H1 (cell line): ENCODE results near the gene CCNI. TPM values are rescaled to one million over a fixed set of nuclear protein-coding genes. Genes with fewer than 3 reads are reported as not detected.

ENCODE experiments used
- CTCF ChIA-PET: fragments of 300-600 bp; sonication (Branson Sonifier 250); formaldehyde crosslinking; loops from one replicate; lab custom pipeline; 2021; ENCODE audit not compliant: partially characterized antibody; lab: Charles Lee
- POLR2A ChIA-PET: fragments of 300-600 bp; sonication (Branson Sonifier 250); formaldehyde crosslinking; loops from one replicate; lab custom pipeline; 2021; ENCODE audit warnings: inconsistent platforms; ENCODE audit not compliant: partially characterized antibody; lab: Charles Lee
- DNase-seq, 2 experiments: peaks; one replicate each; pipeline versions ENCODE4 v3.0.0 to v3.0.0-alpha.2; 2010 to 2022; ENCODE audit warnings: low spot score in 2 of 2, low read depth in 1 of 2, mixed read lengths in 1 of 2
- FAIRE-seq: peaks from 2 replicates; lab custom pipeline; 2011; peaks lifted over from hg19 to GRCh38; lab: Jason Lieb, UNC
- H2AFZ ChIP-seq: 2 replicates; pipeline ENCODE4 v1.8.1; 2012; ENCODE audit warnings: low read length, inconsistent platforms
- H2AK5ac ChIP-seq: 2 replicates; pipeline ENCODE4 v1.6.1; 2013; ENCODE audit warnings: low read depth, low read length
- H2BK120ac ChIP-seq: replicated peaks from 2 replicates; pipeline ENCODE3; 2013; ENCODE audit warnings: low read depth, low read length, inconsistent platforms
- H2BK12ac ChIP-seq: 2 replicates; pipeline ENCODE4 v1.6.1; 2013; ENCODE audit warnings: low read depth, low read length
- H2BK15ac ChIP-seq: 2 replicates; pipeline ENCODE4 v1.6.1; 2013; ENCODE audit warnings: low read length
- H2BK20ac ChIP-seq: 2 replicates; pipeline ENCODE4 v1.6.1; 2013; ENCODE audit warnings: low read length
- H2BK5ac ChIP-seq: 2 replicates; pipeline ENCODE4 v1.6.1; 2013; ENCODE audit warnings: low read depth, low read length
- H3K14ac ChIP-seq: 2 replicates; pipeline ENCODE4 v1.6.1; 2013; ENCODE audit warnings: inconsistent platforms; ENCODE audit not compliant: insufficient read length
- H3K18ac ChIP-seq: 2 replicates; pipeline ENCODE4 v1.6.1; 2013; ENCODE audit warnings: low read length; ENCODE audit errors: extremely low read depth
- H3K23ac ChIP-seq: 2 replicates; pipeline ENCODE4 v1.6.1; 2013; ENCODE audit warnings: inconsistent platforms; ENCODE audit not compliant: insufficient read length
- H3K23me2 ChIP-seq: 2 replicates; pipeline ENCODE4 v1.6.1; 2013; ENCODE audit warnings: low read depth, low read length
- H3K27ac ChIP-seq: 2 replicates; pipeline ENCODE4 v1.6.1; 2011; ENCODE audit warnings: low read depth, low read length, inconsistent platforms
- H3K27me3 ChIP-seq, 4 experiments: replicated peaks in 1 of 4; 1 replicate in 1 of 4; 2 replicates in 3 of 4; pipeline versions ENCODE4 v1.6.1 to v1.8.1; 2011 to 2013; ENCODE audit warnings: low read length in 3 of 4, mild to moderate bottlenecking in 3 of 4, inconsistent platforms in 2 of 4, mixed read lengths in 2 of 4, moderate library complexity in 1 of 4; ENCODE audit not compliant: control insufficient read depth in 3 of 4, insufficient read depth in 3 of 4; ENCODE audit errors: extremely low read depth in 1 of 4
- H3K36me3 ChIP-seq, 4 experiments: 2 replicates each; pipeline versions ENCODE4 v1.6.1 to v1.8.1; 2011 to 2013; ENCODE audit warnings: mild to moderate bottlenecking in 4 of 4, low read length in 3 of 4, moderate library complexity in 2 of 4, control low read depth in 1 of 4, inconsistent platforms in 1 of 4; ENCODE audit not compliant: insufficient read depth in 4 of 4, control insufficient read depth in 2 of 4
- H3K4ac ChIP-seq: replicated peaks from 2 replicates; pipeline ENCODE3; 2013; ENCODE audit warnings: low read length, low read depth, mixed read lengths, inconsistent platforms; ENCODE audit not compliant: insufficient read length
- H3K4me1 ChIP-seq, 4 experiments: replicated peaks in 1 of 4; 1 replicate in 1 of 4; 2 replicates in 3 of 4; pipeline versions ENCODE4 v1.6.1 to v1.8.1; 2011 to 2013; ENCODE audit warnings: low read length in 3 of 4, inconsistent platforms in 2 of 4, mixed read lengths in 1 of 4; ENCODE audit not compliant: insufficient read depth in 4 of 4, control insufficient read depth in 3 of 4
- H3K4me2 ChIP-seq, 2 experiments: 2 replicates each; pipeline versions ENCODE4 v1.6.1 to v1.8.1; 2011 to 2013; ENCODE audit warnings: low read depth in 2 of 2, low read length in 2 of 2, control low read depth in 1 of 2, inconsistent platforms in 1 of 2, mild to moderate bottlenecking in 1 of 2; ENCODE audit not compliant: insufficient read depth in 1 of 2
- H3K4me3 ChIP-seq, 4 experiments: fragments of 200-600, 300-600 bp in 1 of 4; sonication (generic), shearing (Covaris generic), sonication (Bioruptor Twin) in 1 of 4; 2 replicates each; pipeline versions ENCODE4 v1.5.1 to v1.8.1; 2011 to 2016; ENCODE audit warnings: low read length in 4 of 4, low read depth in 3 of 4, control low read depth in 2 of 4, inconsistent platforms in 2 of 4, mild to moderate bottlenecking in 2 of 4, mixed read lengths in 1 of 4, moderate library complexity in 1 of 4; ENCODE audit not compliant: insufficient read depth in 2 of 4; ENCODE audit errors: extremely low read depth in 1 of 4
- H3K56ac ChIP-seq: replicated peaks from 2 replicates; pipeline ENCODE3; 2013; ENCODE audit warnings: low read depth, mild to moderate bottlenecking, mixed read lengths, low read length, inconsistent platforms; ENCODE audit not compliant: insufficient read length
- H3K79me1 ChIP-seq: 2 replicates; pipeline ENCODE4 v1.6.1; 2013; ENCODE audit warnings: low read depth, low read length, control low read depth
- H3K79me2 ChIP-seq, 2 experiments: 2 replicates each; pipeline versions ENCODE4 v1.6.1 to v1.8.1; 2012 to 2013; ENCODE audit warnings: low read length in 2 of 2, mild to moderate bottlenecking in 2 of 2, inconsistent platforms in 1 of 2; ENCODE audit not compliant: insufficient read depth in 2 of 2, control insufficient read depth in 1 of 2
- H3K9ac ChIP-seq, 4 experiments: replicated peaks in 1 of 4; 1 replicate in 1 of 4; 2 replicates in 3 of 4; pipeline versions ENCODE4 v1.6.1 to v1.8.1; 2011 to 2013; ENCODE audit warnings: low read depth in 3 of 4, low read length in 3 of 4, control low read depth in 2 of 4, mild to moderate bottlenecking in 2 of 4, moderate library complexity in 2 of 4, inconsistent platforms in 1 of 4; ENCODE audit errors: extremely low read depth in 1 of 4
- H3K9me3 ChIP-seq, 2 experiments: 2 replicates each; pipeline versions ENCODE4 v1.6.1 to v1.8.1; 2012 to 2013; ENCODE audit warnings: mild to moderate bottlenecking in 2 of 2, moderate library complexity in 2 of 2, control low read depth in 1 of 2, inconsistent platforms in 1 of 2, low read depth in 1 of 2, low read length in 1 of 2, mixed read lengths in 1 of 2; ENCODE audit not compliant: insufficient read depth in 2 of 2
- H4K20me1 ChIP-seq, 2 experiments: replicated peaks in 1 of 2; 2 replicates each; pipeline versions ENCODE3 to v1.8.1; 2011 to 2013; ENCODE audit warnings: inconsistent platforms in 2 of 2, low read length in 2 of 2, mild to moderate bottlenecking in 1 of 2; ENCODE audit not compliant: insufficient read depth in 2 of 2, control insufficient read depth in 1 of 2
- H4K5ac ChIP-seq: 2 replicates; pipeline ENCODE4 v1.6.1; 2013; ENCODE audit warnings: low read length, low read depth, mixed read lengths, inconsistent platforms; ENCODE audit not compliant: insufficient read length
- H4K8ac ChIP-seq: 2 replicates; pipeline ENCODE4 v1.8.0; 2013; ENCODE audit warnings: mild to moderate bottlenecking, moderate library complexity, low read length, inconsistent platforms; ENCODE audit not compliant: insufficient read depth; ENCODE audit errors: extremely low read depth
- H4K91ac ChIP-seq: replicated peaks from 2 replicates; pipeline ENCODE3; 2013; ENCODE audit warnings: low read length, mixed read lengths, inconsistent platforms; ENCODE audit not compliant: insufficient read length
- JUN ChIP-seq: IDR thresholded peaks from 2 replicates; pipeline ENCODE4 v1.6.1; 2011; ENCODE audit warnings: low read depth, mild to moderate bottlenecking, improper control_type of control experiment, low read length
- WGBS, 2 experiments: shearing (Covaris generic) in 1 of 2; methylation state at CpG; one replicate each; pipeline versions ENCODE4 v1.1.6 to v1.1.7; 2013 to 2015; ENCODE audit warnings: low lambda C conversion rate in 2 of 2, mixed read lengths in 2 of 2, inconsistent platforms in 1 of 2, low coverage in 1 of 2, missing lambda C conversion rate in 1 of 2; ENCODE audit not compliant: insufficient replicate concordance in 2 of 2, insufficient coverage in 1 of 2, insufficient read length in 1 of 2; ENCODE audit errors: extremely low coverage in 1 of 2, missing lambda C conversion rate in 1 of 2; 5-methylcytosine and 5-hydroxymethylcytosine counted together
- polyA plus RNA-seq, 7 experiments: library from polyadenylated mRNA; depleted of rRNA in 3 of 7; stranded (reverse) in 5 of 7; unstranded in 2 of 7; fragments of >200 nt in 5 of 7; fragments of 200-250 nt in 2 of 7; gene quantifications; 1 replicate in 5 of 7; 2 replicates in 1 of 7; 4 replicates in 1 of 7; pipeline versions ENCODE4 v1.2.1 to v1.2.3, GENCODE V29; 2011 to 2013; ENCODE audit warnings: missing spikeins in 2 of 7, mixed read lengths in 2 of 7
- total RNA-seq: library from RNA; stranded (reverse); fragmentation: NEBNext Ultra II Directional; extraction: Animal tissue kit (Norgen Biotek cat#: 25700); gene quantifications from 2 replicates; pipeline ENCODE4 v1.2.1, GENCODE V29; 2021

The CCNI gene
- total and polyA plus RNA-seq, 2 of the 8 experiments (the other 6 are each of a cell fraction or from before 2014, with no cell fraction given), result 97.8 to 234 TPM

DNA sequence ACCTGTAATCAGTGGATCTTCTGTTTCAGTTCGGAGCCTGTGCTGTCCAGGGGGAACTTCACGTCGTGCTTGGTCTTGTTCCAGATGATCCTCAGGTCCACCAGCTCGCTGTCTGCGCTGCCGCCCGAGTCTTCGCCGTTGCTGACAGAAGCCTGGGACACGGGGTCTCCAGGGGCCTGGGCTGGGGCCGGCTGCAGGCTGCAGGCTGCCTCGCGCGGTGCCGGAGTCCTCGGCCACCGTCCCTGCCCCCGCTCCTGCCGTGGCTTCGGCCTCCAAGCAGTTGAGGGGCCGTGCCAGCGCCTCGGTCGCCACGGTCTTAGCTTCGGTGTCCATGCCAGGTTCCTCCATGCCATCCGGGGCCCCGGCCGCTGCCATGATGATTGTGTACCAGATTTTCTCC is 37.3 kb upstream of the CCNI start:
- no peaks in the 10 kb centered on the region for H3K79me1 ChIP-seq
- H3K4ac ChIP-seq, result no peak overlapping the region
- no peak for TF ChIP-seq JUN
- DNase-seq (no peak), FAIRE-seq (no peak)
- H3K27me3 ChIP-seq, result no peaks in the 10 kb centered on the region
- POLR2A ChIA-PET, result no interaction called here
- no peak overlapping the region for H3K23ac ChIP-seq
- no peaks in the 10 kb centered on the region for H3K4me1 ChIP-seq
- H4K20me1 ChIP-seq, result no peaks in the 10 kb centered on the region
- no peak overlapping the region for H3K27ac ChIP-seq
- H3K4me3 ChIP-seq, result no peak overlapping the region
- no peak overlapping the region for H2BK12ac ChIP-seq
- H2AK5ac ChIP-seq, result no peak overlapping the region
- H2BK5ac ChIP-seq, result no peak overlapping the region
- no peak overlapping the region for H4K8ac ChIP-seq
- H4K5ac ChIP-seq, result no peak overlapping the region
- H3K18ac ChIP-seq, result no peak overlapping the region
- H3K56ac ChIP-seq, result no peak overlapping the region
- no peaks in the 10 kb centered on the region for H3K36me3 ChIP-seq
- peak overlapping the region; percentile 40; the same call in 1 of the 2 replicates for H2AFZ ChIP-seq
- no peak overlapping the region for H3K4me2 ChIP-seq
- H3K9me3 ChIP-seq, result no peaks in the 10 kb centered on the region
- H4K91ac ChIP-seq, result no peak overlapping the region
- H3K23me2 ChIP-seq, result no peaks in the 10 kb centered on the region; the same call in 1 of the 2 replicates
- H3K9ac ChIP-seq, result no peak overlapping the region
- no peak overlapping the region for H2BK120ac ChIP-seq
- H3K14ac ChIP-seq, result no peak overlapping the region
- no peaks in the 10 kb centered on the region for H3K79me2 ChIP-seq
- 84% methylated on average over 21 of the region's 29 CpGs; no CpG with 5 or more reads in 1 of the 2 experiments for WGBS, 2 experiments
- no peak overlapping the region for H2BK15ac ChIP-seq
- no peak overlapping the region for H2BK20ac ChIP-seq
- CTCF ChIA-PET, result interaction anchor here (1.6 to 1.7 kb wide), 2 partner anchors 15 to 18 kb away, joined by 5 read pairs; no protein-coding TSS in a partner anchor
